OCI-LY3 (cell line): Measurements from ENCODE around the gene FAM227B.

Experiments
- H2AFZ ChIP-seq: fragments of 200-600, 300-600 bp; shearing (Covaris generic); 2 replicates; pipeline ENCODE4 v1.6.0; 2014; ENCODE audit warnings: antibody characterized with exemption, low read depth, low read length
- H3K27ac ChIP-seq: fragments of 200-600, 300-600 bp; sonication (generic); 2 replicates; pipeline ENCODE4 v1.5.1; 2014; ENCODE audit warnings: mild to moderate bottlenecking, low read length, moderate library complexity, mixed read lengths
- H3K27me3 ChIP-seq: fragments of 200-600, 300-600 bp; sonication (generic); 2 replicates; pipeline ENCODE4 v1.6.1; 2014; ENCODE audit warnings: low read depth, low read length, mixed read lengths
- H3K36me3 ChIP-seq: fragments of 200-600, 300-600 bp; sonication (generic); replicated peaks from 2 replicates; pipeline ENCODE3; 2014; ENCODE audit warnings: low read depth, low read length, mixed read lengths
- H3K4me1 ChIP-seq: fragments of 300-600, 200-600 bp; sonication (generic); 2 replicates; pipeline ENCODE4 v1.6.1; 2014; ENCODE audit warnings: low read length, mixed read lengths
- H3K4me2 ChIP-seq: fragments of 200-600, 300-600 bp; sonication (generic); 2 replicates; pipeline ENCODE4 v1.6.1; 2014; ENCODE audit warnings: low read length, mixed read lengths
- H3K4me3 ChIP-seq: fragments of 300-600, 200-600 bp; sonication (generic); 2 replicates; pipeline ENCODE4 v1.5.1; 2014; ENCODE audit warnings: antibody characterized with exemption, mild to moderate bottlenecking, low read length, moderate library complexity
- H3K79me2 ChIP-seq: fragments of 300-600, 200-600 bp; shearing (Covaris generic); 2 replicates; pipeline ENCODE4 v1.6.1; 2014; ENCODE audit warnings: mild to moderate bottlenecking, low read length, mixed read lengths
- H3K9ac ChIP-seq: fragments of 300-600, 200-600 bp; shearing (Covaris generic); 2 replicates; pipeline ENCODE4 v1.6.0; 2014; ENCODE audit warnings: mild to moderate bottlenecking, low read length, moderate library complexity
- H3K9me3 ChIP-seq: fragments of 200-600, 300-600 bp; shearing (Covaris generic); 2 replicates; pipeline ENCODE4 v1.6.1; 2014; ENCODE audit warnings: low read length, mixed read lengths; ENCODE audit not compliant: insufficient read depth
- H4K20me1 ChIP-seq: fragments of 200-600, 300-600 bp; sonication (generic); 2 replicates; pipeline ENCODE4 v1.6.1; 2016; ENCODE audit warnings: low read length, mixed read lengths; ENCODE audit not compliant: insufficient read depth
- EZH2phosphoT487 ChIP-seq: fragments of 200-600 bp; shearing (Covaris generic); IDR thresholded peaks from 2 replicates; pipeline ENCODE4 v1.6.1; 2018; ENCODE audit warnings: antibody characterized with exemption, mixed run types, low read depth
- TF ChIP-seq, protein P1 (sequence below): fragments of 200-600, 300-600 bp; sonication (generic); IDR thresholded peaks from 2 replicates; pipeline ENCODE4 v1.5.1; 2014; ENCODE audit warnings: antibody characterized with exemption, low read length, low read depth

The FAM227B gene

DNA sequence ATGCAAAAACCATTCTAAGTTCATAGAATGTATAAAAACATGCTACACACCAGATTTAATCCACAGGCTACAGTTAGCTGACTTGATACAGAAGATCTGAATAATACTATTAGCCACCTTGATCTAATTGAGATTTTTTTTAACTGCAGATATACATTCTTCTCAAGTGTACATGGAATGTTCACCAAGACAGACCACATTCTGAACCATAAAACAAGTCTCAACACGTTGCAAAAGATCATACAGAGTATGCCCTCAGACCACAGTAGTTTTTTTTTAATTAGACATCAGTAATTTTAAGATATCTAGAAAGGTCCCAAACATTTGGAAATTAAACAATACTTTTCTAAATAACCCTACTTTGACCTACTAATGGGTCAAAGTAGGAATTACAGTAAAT lies 114.3 kb downstream of the FAM227B start:
- TF ChIP-seq, protein P1, sequence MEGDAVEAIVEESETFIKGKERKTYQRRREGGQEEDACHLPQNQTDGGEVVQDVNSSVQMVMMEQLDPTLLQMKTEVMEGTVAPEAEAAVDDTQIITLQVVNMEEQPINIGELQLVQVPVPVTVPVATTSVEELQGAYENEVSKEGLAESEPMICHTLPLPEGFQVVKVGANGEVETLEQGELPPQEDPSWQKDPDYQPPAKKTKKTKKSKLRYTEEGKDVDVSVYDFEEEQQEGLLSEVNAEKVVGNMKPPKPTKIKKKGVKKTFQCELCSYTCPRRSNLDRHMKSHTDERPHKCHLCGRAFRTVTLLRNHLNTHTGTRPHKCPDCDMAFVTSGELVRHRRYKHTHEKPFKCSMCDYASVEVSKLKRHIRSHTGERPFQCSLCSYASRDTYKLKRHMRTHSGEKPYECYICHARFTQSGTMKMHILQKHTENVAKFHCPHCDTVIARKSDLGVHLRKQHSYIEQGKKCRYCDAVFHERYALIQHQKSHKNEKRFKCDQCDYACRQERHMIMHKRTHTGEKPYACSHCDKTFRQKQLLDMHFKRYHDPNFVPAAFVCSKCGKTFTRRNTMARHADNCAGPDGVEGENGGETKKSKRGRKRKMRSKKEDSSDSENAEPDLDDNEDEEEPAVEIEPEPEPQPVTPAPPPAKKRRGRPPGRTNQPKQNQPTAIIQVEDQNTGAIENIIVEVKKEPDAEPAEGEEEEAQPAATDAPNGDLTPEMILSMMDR, result no peak
- TF ChIP-seq EZH2phosphoT487, result no peak
- H3K36me3 ChIP-seq, result no peaks in the 10 kb centered on the region
- H2AFZ ChIP-seq, result no peak overlapping the region
- no peak overlapping the region for H3K4me3 ChIP-seq
- no peaks in the 10 kb centered on the region for H3K4me1 ChIP-seq
- no peaks in the 10 kb centered on the region for H3K27me3 ChIP-seq
- H3K79me2 ChIP-seq, result no peaks in the 10 kb centered on the region
- H3K27ac ChIP-seq, result no peak overlapping the region
- no peak overlapping the region for H3K9ac ChIP-seq
- no peak overlapping the region for H3K4me2 ChIP-seq
- no peaks in the 10 kb centered on the region for H3K9me3 ChIP-seq
- no peaks in the 10 kb centered on the region for H4K20me1 ChIP-seq

- H3K4me2 ChIP-seq, result no peak overlapping the region
- H3K9me3 ChIP-seq, result no peaks in the 10 kb centered on the region
- H3K4me1 ChIP-seq, result no peaks in the 10 kb centered on the region
- H3K27me3 ChIP-seq, result no peaks in the 10 kb centered on the region; the same call in 1 of the 2 replicates
- no peaks in the 10 kb centered on the region for H4K20me1 ChIP-seq
- no peaks in the 10 kb centered on the region for H3K79me2 ChIP-seq
- no peak overlapping the region for H3K27ac ChIP-seq
- no peak overlapping the region for H3K4me3 ChIP-seq
- H3K36me3 ChIP-seq, result no peaks in the 10 kb centered on the region
- H2AFZ ChIP-seq, result no peak overlapping the region
- H3K9ac ChIP-seq, result no peak overlapping the region
- no peak for TF ChIP-seq EZH2phosphoT487
- TF ChIP-seq, protein P1, result no peak
Measured at GRCh38 chr15:49501586-49501985, 119.0 kb downstream of the FAM227B start.

DNA sequence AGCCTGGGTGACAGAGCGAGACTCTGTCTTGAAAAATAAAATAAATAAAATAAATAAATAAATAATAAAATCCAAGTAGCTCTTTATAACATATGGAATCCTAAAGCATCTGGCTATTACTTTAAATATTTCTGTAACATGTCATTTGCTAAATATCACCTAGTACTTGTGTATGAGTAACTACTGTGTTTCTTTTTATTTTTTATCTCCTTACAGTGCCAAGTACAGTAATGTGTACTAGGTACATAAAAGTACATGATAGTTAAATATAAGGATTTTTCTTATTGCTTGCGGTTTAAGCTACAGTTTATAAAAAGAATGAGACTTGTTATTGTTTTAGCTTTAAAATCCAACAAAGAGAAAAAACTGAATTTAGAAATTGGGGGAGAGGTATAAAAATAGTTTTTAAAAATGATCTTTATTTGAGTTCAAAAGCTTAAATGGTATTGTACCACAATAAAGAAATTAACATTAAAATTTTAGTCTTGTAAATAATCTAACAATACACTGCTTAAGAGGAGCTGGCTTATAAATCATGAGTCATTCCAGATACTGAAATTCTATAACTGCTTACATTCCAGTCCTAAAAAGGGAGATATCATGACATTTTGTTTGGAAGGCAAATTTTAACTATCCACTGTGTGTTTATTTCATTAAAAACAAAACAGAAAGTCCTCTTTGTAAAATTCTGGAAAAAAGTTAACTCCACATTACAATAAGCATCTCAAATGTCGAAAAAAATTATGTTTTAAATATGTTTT lies 124.4 kb downstream of the FAM227B start:
- Histone ChIP-seq H2AFZ (no peak overlapping the region), H3K79me2 (no peaks in the 10 kb centered on the region), H3K36me3 (no peaks in the 10 kb centered on the region), H3K9ac (no peak overlapping the region), H4K20me1 (no peaks in the 10 kb centered on the region), H3K27me3 (no peaks in the 10 kb centered on the region; the same call in 1 of the 2 replicates), H3K4me3 (no peak overlapping the region), H3K4me1 (no peaks in the 10 kb centered on the region), H3K9me3 (no peaks in the 10 kb centered on the region), H3K4me2 (no peak overlapping the region), H3K27ac (no peak overlapping the region)
- TF ChIP-seq, protein P1, result no peak
- TF ChIP-seq EZH2phosphoT487, result no peak

DNA sequence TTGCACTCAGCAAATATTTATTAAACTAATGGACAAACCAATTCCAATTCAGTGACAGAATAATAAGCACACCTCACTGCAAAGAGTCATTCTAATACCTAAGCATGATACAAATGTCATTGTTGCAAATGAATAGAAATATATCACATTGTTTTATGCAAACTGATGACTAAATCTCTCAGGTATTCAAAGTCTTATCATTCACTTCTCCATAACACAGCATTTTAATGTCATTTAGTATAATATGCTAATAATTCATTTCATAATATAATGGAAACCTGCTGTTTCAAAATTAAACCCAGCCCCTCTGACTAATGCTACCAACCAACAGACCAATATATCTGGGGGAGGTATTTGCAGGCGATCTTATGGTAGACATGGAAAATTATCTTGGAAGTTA lies 125.8 kb downstream of the FAM227B start:
- Histone ChIP-seq H3K36me3 (no peaks in the 10 kb centered on the region), H3K27me3 (no peaks in the 10 kb centered on the region; the same call in 1 of the 2 replicates)
- TF ChIP-seq, protein P1, result no peak
- TF ChIP-seq EZH2phosphoT487, result no peak

More for the DNA sequence above, 125.8 kb downstream of the FAM227B start:
- Histone ChIP-seq H3K9ac (no peak overlapping the region), H3K4me2 (no peak overlapping the region), H2AFZ (no peak overlapping the region), H4K20me1 (no peaks in the 10 kb centered on the region), H3K9me3 (no peaks in the 10 kb centered on the region), H3K27ac (no peak overlapping the region), H3K4me3 (no peak overlapping the region), H3K79me2 (no peaks in the 10 kb centered on the region), H3K4me1 (no peaks in the 10 kb centered on the region)
